HG02840 (cell line): ENCODE measurements around the gene SEPTIN5.

Experiments
- ATAC-seq: cut with Tn5 transposase; IDR thresholded peaks from one replicate; pipeline ENCODE4 v1.9.1; 2021; ENCODE audit warnings: mild to moderate bottlenecking, moderate library complexity, moderate number of reproducible peaks; ENCODE audit not compliant: unreplicated experiment, low FRiP score

SEPTIN5 gene

DNA sequence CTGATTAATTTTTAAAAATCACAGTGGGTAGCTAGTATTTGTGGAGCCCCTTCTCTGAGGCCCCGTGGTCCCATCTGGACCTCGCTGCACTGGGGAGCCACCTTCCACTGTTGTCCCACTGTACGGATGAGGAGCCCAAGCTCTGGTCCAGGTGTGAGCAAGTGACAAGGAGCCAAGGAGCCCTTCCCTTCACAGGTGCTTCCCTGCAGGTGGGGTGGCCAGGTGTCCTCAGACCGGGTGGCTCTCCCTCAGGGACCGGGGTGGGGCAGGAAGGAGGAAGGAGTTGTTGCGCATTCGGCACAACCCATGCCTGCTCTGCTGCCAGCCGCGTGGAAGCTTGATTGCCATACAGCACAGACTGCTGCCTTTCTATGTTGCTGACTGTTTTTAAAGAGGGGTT, 10.4 kb upstream of the SEPTIN5 start:
- no peak for ATAC-seq

GRCh38 chr22:19704355-19705015, 9.8 kb upstream of the SEPTIN5 start:
- ATAC-seq, result no peak

DNA sequence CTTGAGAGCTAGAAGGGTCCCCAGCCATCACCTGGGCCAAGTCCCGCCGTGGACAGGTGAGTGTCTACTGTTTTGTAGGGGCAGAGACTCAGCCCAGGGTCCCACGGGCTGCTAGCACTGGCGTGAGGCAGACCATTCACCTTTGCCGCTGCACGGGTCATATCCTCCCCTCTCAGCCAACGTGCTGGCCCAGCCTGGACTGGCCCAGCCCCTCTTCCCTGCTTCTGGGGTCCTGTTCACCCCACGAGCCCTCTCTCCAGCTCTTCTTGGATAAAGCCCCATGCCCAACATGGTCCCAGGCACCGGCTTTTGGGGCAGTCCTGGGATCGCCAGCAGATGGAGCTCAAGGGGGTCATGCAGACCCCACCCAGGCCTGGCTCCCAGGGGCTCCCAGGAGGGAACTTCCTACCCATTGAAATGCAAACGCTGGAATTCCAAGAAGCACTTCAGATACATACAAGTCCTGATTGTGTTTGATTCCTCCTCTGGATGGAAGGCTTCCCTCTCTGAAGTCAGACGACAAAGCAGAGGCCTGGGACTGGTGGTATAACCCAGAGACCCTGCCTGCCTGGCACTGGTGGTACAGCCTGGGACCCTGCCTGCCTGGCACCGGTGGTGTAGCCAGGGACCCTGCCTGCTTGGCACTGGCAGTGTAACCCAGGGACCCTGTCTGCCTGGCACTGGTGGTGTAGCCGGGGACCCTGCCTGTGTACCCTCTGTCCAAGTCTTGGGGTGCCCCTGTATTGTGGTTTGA, 8.9 kb upstream of the SEPTIN5 start:
- ATAC-seq, result no peak

DNA sequence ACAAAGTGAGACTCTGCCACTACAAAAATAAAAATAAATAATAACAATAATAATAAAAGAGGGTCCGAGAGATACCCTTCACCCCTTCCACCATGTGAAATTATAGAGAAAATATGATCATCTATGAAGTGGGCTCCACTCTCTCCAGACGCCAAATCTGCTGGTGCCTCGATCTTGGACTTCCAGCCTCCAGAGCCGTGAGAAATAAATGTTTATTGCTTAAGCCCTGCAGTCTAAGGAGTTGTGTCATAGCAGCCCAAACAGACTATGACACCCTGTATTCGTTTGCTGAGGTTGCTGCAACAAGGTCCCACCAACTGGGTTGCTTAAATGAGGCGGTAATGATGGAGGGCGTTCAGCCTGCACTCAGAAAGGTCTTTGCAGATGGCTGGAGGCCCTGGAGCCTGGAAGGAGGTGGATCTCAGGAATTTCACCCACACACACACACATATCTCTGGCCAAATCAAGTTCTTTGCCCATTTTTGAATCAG, 7.6 kb upstream of the SEPTIN5 start:
- ATAC-seq, result no peak

DNA sequence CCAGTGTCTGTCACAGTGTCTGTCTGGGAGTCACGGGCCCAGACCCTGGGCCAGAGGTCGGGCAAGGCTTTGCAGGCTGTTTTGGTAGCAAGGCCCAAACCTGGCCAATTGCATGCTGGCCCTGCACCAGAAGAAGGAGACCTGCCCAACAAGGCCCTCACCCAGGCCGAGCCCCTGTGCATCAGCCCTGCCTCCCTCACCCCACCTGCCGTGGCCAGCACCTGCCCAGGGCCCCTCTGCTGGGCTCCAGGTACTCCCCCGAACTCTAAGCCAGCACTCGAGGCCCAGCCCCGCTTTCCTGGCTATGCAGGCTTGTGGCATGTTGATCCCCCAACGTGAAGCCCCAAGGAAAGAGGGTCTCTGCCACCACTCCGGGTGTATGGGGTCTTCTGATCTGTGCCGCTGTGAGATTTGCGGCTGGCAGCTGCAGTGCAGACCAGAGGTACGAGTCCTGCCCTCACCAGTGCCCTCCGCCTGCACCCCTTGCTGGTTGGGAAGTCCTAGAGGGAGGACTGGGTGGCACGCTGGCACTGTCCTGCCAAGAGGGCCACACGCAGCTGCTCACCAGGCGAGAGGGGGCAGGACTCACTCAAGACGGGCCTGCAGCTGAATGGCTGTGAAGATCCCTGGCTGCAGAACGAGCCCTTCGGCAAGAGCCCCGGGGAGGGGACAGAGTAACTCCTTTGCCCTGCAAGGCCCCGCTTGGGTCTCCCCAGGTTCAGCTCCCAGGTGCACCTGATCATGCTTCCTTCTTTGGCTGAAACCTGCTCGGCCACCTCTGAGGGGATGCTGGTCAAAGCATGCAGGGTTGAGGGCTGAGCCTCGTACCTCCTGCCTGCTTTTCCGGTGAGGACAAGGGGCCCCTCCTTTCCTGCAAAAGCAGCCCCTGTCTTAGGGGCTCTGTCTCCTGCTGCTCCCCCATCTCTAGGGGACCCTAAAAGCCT, 6.7 kb upstream of the SEPTIN5 start:
- no peak for ATAC-seq

DNA sequence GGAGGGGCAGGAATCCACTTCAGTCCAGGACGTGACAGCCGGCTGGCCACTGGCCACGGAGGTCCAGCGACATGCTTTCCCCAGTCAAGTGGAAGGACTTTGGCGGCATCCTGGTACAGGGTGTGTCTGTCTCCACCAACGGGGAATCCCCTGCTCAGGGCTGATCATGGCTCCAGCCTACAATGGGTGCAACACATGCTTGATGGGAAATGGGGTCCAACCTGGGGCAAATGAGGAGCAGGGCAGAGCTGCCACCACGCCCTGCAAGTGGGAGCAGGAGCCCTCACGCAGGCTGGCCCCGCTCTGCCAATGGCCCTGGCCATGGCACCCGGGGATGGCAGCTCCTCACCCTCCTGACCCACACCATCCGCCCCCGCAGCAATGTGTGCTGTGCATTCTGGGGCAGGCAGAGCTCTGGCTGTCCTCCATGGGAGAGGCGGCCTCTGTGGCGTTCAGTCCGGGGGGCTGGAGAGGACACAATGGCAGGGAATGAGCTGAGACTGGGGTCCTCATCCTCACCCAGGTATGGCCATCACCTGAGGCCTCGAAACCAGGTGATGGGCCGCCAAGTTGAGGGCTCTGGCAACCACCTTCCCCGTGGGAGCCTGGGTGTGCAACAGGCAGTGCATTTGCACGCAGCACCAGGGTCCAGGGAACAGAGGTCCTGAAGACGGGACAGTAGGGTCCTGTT, 5.8 kb upstream of the SEPTIN5 start:
- ATAC-seq, result no peak

- ATAC-seq, result no peak
Measured at GRCh38 chr22:19709063-19709769, 5.1 kb upstream of the SEPTIN5 start.

DNA sequence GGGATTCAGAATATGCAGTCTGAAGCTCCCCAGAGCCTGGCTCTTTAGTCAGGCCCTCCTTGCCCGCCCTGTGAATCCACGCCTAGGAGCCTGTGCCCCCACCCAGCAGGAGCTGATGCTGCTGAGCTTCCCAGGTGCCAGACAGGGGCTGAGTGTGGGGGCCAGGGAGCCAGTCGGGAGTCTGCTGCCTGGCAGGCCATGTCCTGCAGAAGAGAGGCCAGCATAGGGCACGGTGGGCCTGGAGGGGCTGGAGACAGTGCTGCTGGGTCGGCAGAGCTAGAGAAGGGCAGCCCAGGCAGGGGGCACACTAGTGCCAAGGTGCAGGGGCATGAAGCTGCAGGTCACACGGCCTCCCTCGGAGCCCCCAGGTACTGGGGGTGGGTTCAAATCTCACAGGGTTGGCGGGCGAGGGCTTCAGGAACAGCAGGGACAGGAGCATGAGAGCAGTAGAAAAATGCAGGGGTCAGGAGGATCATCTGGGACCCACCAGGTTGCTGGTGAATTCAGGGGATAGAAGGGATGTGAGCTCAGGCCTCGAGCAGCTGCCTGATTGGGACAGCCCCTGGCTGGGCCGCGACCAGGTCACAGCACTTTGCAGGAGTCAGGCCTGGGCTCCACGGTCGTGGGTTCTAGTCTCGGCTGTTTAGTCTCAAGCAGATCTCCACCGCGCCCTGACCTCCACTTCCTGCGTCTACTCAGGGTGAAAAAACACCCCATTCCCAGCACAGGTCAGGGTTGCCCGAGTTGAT, 4.1 kb upstream of the SEPTIN5 start:
- ATAC-seq, result no peak

DNA sequence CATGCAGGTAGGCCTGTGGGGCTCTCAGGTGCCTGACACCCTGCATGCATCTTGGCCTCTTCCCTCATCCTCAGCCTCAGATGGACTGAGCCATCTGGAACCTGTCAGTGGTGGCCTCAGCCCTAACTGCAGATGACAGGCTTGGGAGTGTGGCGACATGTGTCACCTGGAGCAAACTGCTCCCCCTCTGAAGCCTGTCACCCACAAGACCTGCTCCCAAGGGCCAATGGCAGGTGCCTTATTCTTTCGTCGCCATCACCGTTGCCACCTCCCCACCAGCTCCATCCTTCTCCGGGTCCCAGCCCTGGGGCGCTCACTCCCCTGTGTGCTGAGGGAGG, 3.6 kb upstream of the SEPTIN5 start:
- ATAC-seq, result no peak

DNA sequence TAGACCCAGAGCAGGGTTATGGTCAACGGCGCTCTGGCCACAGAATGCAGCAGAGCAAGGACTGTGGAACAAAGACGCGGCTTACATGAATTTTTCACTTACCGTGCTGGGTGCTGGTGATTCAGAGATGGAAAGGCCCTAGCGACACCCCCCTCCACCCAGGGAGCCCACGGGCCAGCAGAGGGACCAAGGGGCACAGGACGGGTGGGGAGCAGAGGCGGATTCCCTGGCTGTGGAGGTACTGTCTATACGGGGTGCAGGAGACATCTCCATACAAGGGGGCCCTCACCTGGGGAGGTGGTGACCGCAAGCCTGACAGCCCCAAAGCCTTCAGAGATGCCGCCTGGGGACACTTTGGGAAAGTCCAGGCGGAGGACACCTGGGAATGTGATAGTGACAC, 1.1 kb upstream of the SEPTIN5 start:
- no peak for ATAC-seq

DNA sequence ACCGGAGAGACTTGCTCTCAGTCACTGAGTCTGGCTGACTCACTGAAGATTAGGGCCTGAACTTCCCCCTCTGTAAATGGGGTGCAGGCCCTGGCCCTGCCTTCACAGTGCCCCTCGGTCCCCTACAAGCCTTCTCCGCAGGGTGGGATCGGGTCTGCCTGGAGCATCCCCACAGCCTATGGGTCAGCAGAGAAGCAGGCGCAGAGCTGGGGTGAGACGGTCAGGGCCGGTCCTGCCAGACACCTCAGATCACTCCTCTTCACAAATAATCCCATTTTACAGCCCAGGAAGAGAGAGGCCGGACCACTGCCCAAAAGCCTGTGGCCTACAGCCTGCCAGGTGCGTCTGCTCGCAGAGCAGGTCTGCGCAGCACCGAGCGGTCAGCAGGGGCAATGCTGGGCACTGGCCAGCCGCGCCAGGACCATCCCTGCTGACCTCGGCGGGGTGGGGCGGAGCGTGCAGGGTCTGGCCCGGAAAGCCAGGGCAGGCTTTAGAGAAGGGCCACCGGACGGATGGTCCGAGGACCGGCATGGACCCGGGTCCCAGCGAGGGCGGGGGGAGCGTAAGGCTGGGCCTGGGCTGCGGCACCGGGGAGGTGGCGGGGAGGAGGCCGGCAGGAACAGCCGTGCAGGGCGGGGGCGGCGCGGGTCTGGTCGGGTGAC, 522 bp upstream of the SEPTIN5 start:
- ATAC-seq, result no peak

- no peak for ATAC-seq
Measured at GRCh38 chr22:19715188-19715930, 1.1 kb downstream of the SEPTIN5 start.

DNA sequence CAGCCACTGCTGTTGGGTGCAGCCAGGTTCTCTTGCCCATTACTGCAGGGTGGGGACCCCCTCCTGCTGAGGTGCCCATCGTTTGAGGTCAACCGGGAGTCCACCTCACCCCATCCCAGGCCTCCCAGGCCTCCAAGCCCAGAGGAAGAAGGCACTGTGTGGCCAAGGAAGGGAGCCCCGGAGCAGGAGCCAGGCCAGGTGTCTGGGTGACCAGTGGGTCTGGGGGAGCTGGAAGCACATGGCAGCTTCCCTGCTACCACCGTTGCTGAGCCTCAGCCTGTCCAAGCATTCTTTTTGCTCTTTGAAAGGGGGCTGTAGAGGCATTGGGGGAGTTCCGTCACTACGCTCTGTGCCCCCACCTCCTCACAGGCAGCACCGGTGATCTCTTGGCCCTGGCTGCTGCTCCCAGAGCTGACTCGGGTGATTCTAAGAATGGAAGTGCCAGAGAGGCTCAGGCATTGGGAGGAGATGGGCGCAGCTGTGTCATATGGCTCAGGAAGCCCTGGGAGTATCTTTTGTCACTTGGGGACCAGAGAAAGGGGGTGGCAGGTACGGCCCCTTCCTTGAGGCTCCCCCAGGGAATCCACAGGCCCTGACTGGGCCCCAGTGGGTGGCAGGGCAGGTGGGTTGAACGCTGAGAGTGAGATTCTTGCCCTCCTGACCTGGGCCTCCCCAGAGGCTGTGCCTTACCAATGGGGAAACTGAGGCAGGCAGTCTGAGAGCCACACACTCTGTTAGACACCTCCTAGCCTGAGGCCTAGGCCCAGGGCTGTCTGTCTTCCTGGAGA, 1.9 kb downstream of the SEPTIN5 start:
- ATAC-seq, result no peak

GRCh38 chr22:19716829-19717105, 2.5 kb downstream of the SEPTIN5 start:
- ATAC-seq, result no peak

DNA sequence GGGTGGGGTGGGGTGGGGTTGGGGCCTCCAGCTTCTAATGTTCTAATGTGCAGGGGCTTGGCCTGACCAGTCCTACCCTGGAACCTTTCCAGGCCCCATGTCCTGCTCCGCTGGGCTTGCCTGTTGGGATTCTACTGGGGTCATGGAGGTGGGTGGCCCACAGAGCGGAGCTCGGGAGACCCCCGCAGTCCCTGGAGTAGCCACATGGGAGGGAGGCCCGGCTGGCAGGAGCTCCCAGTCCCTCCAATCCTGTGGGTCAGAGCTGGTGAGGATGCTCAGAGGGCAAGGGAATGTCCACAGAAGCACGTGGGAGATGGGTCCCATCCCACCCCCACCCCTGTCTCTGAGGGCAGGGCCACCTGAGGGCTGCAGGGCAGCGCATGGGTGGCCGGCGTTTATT, 2.9 kb downstream of the SEPTIN5 start:
- ATAC-seq, result no peak

GRCh38 chr22:19717691-19718455, 3.6 kb downstream of the SEPTIN5 start:
- ATAC-seq, result no peak
